Measurements from ENCODE around the gene CABP4. TPM values are rescaled to one million over a fixed set of nuclear protein-coding genes. Genes with fewer than 3 reads are reported as not detected.

CABP4 gene
- 4.0 TPM for total RNA-seq
- long read RNA-seq, partial matches to known transcripts = 0 of 9 reads
- long read RNA-seq, other reads (novel, unspliced or antisense) = 9 of 9 reads

DNA sequence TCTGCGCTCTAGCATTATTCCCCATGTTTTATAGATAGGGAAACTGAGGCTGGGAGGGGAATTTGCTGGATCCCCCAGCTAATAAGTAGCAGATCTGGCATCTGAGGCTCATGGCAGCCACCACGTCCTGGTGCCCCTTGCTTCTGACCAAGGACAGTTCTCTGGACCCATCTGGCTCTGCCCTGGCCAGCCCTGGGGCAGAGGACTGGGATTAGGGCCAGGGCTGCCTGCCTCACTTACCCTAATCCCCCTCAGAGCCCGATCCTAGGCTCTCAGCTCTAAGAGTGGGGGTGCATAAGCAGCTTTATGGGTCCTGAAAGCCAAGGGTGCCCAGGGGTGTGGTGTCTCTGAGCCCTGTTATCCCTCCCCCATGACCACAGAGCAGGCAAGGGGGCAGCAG is at the start of gene CABP4:
CABP4 (plus strand) TSS at position 301 of the 400 bp plus-strand sequence; CDS start at position 371, 70 bp downstream.
- DNase-seq = no peak
- no peak within 1 kb of the TSS for H3K27ac ChIP-seq
- no peaks in the 10 kb centered on the region for H3K27me3 ChIP-seq (ENCODE audit: low read depth)
- no peaks in the 10 kb centered on the region for H3K36me3 ChIP-seq
- peaks cover 10% of the 10 kb centered on the region for H3K4me1 ChIP-seq
- H3K4me3 ChIP-seq = no peak within 1 kb of the TSS
- no peaks in the 10 kb centered on the region for H3K9me3 ChIP-seq
- TF ChIP-seq, protein P1, sequence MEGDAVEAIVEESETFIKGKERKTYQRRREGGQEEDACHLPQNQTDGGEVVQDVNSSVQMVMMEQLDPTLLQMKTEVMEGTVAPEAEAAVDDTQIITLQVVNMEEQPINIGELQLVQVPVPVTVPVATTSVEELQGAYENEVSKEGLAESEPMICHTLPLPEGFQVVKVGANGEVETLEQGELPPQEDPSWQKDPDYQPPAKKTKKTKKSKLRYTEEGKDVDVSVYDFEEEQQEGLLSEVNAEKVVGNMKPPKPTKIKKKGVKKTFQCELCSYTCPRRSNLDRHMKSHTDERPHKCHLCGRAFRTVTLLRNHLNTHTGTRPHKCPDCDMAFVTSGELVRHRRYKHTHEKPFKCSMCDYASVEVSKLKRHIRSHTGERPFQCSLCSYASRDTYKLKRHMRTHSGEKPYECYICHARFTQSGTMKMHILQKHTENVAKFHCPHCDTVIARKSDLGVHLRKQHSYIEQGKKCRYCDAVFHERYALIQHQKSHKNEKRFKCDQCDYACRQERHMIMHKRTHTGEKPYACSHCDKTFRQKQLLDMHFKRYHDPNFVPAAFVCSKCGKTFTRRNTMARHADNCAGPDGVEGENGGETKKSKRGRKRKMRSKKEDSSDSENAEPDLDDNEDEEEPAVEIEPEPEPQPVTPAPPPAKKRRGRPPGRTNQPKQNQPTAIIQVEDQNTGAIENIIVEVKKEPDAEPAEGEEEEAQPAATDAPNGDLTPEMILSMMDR (IDR thresholded peaks at IDR 0.05) = no peak
- intact Hi-C loops (cut with DNase I) = no loop called here
- no peak for ATAC-seq

DNA sequence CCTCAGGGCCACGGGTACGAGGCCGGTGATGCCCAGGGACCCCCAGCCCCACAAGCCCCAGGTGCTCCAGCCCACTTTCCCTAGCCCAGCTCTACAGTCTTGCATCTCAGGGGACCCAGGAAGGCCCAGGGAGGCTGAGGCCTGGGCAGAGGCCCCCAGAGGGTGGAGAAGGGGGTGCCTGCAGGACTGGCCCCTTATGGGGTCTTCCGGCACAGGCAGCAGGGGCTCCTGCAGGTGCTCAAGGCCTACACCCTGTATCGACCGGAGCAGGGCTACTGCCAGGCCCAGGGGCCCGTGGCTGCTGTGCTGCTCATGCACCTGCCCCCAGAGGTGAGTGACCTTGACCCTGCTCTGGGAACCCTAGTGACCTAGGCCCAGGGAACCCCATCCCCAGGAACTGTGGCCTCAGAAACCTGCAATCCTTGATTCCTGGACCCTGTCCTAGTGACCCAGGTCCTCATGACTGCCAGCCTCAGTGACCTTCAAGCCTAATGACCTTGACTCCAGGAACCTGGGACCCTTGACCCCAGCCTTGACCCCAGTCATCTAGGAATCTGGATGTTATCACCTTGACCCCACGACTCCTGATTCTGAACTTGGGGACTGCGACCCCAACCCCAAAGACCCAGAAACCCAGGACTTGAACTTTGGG is 49.3 kb upstream of the CABP4 start:
- Histone ChIP-seq H3K27ac (peak overlapping the region; percentile 4), H3K36me3 (no peaks in the 10 kb centered on the region), H3K4me1 (peaks cover 31% of the 10 kb centered on the region), H3K27me3 (ENCODE audit: low read depth) (no peaks in the 10 kb centered on the region), H3K9me3 (no peaks in the 10 kb centered on the region), H3K4me3 (peak overlapping the region; percentile 55)
- DNase-seq (no peak), ATAC-seq (no peak)
- TF ChIP-seq, protein P1 (IDR thresholded peaks at IDR 0.05) = no peak
- intact Hi-C loops (cut with DNase I) = no loop called here

DNA sequence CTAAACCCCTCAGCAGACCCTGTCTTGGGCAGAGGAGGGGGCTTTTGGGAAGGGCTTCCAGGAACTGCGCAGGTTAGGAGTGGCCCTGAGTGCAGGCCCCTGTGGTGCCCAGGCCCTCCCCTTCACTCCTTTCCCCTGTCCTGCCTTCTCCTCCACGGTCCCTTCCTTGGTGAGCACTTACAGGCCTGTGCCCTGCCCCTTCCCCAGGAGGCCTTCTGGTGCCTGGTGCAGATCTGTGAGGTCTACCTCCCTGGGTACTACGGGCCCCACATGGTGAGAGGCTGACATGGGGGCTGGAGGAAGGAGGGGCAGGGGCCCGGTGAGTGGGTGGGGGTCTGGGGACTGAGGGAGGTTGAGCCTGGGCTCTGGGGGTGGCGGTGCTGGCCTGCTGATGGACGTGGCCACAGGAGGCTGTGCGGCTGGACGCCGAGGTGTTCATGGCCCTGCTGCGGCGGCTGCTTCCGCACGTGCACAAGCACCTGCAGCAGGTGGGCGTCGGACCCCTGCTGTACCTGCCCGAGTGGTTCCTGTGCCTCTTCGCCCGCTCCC is 48.7 kb upstream of the CABP4 start:
- intact Hi-C loops (cut with DNase I) = no loop called here
- ATAC-seq = no peak

DNA sequence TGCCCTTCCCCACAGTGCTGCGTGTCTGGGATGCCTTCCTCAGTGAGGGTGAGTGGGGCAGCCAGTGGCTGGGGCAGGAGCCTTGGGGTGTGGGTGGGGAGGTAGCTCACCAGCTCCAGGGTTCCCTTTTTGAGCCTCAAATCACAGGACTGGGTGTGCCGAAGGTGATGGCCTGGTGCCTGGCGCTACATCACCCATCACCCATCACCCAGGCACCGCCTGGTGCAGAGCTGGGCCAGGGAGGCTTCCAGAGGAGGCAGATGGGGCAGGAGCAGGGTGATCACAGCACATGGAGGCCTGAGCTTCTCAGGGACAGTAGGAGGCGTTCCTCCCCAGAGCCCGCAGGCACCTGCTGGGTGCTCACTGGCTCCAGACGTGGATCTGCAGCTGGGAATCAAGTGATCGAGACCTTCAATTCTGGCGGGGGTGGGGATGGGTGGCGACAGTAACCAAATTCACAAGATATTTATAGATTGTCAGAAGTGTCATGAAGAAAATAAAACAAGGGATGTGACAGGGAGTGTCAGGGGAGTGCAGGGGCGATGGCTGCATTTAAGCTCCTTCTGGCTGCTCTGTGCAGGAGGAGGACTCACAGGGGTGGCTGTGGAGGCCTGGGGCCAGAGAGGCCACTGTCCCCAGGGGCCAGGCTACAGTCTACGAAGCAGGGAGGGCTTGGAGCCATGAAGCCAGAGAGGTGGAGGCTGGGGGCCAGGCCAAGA is 48.0 kb upstream of the CABP4 start:
- Histone ChIP-seq H3K27ac (no peak overlapping the region), H3K36me3 (no peaks in the 10 kb centered on the region), H3K9me3 (no peaks in the 10 kb centered on the region), H3K4me1 (peaks cover 26% of the 10 kb centered on the region), H3K27me3 (ENCODE audit: low read depth) (no peaks in the 10 kb centered on the region), H3K4me3 (peak overlapping the region; percentile 8)
- DNase-seq = peak; percentile 46
- no peak for ATAC-seq
- intact Hi-C loops (cut with DNase I) = no loop called here
- TF ChIP-seq, protein P1 (IDR thresholded peaks at IDR 0.05) = no peak

More for the DNA sequence above, 48.7 kb upstream of the CABP4 start:
- DNase-seq = no peak
- no peaks in the 10 kb centered on the region for H3K36me3 ChIP-seq
- H3K4me1 ChIP-seq = peaks cover 28% of the 10 kb centered on the region
- no peaks in the 10 kb centered on the region for H3K9me3 ChIP-seq
- no peaks in the 10 kb centered on the region for H3K27me3 ChIP-seq (ENCODE audit: low read depth)
- TF ChIP-seq, protein P1 (IDR thresholded peaks at IDR 0.05) = no peak
- peak overlapping the region; percentile 8 for H3K4me3 ChIP-seq
- no peak overlapping the region for H3K27ac ChIP-seq

DNA sequence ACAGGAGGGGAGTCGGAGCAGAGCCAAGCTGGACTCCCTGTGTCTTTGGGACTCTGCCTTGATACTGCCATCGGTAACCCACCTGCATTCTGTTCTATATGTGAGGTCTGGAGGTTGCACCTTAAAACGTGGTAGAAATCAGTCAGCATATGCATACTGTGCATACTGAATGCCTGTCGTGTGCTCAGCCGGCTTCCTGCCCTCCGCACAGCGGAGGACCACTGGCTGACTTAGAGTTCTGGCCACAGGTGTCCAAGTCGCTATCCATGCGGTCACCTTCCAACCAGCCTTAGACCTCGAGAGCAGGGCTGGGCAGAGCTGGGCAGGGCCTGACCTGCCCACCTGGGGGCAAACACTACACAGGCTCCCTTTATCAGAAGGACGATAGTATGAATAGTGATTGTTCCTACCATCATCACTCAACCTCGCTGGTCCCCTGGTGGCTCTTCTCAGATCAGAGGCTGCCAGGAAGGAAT is 47.4 kb upstream of the CABP4 start:
- no peak for ATAC-seq
- intact Hi-C loops (cut with DNase I) = no loop called here
- H3K27me3 ChIP-seq (ENCODE audit: low read depth) = no peaks in the 10 kb centered on the region
- TF ChIP-seq, protein P1 (IDR thresholded peaks at IDR 0.05) = no peak
- no peak overlapping the region for H3K4me3 ChIP-seq
- no peak overlapping the region for H3K27ac ChIP-seq
- no peaks in the 10 kb centered on the region for H3K36me3 ChIP-seq
- H3K4me1 ChIP-seq = peaks cover 20% of the 10 kb centered on the region
- no peak for DNase-seq
- H3K9me3 ChIP-seq = no peaks in the 10 kb centered on the region
